HG03039 (cell line): ENCODE data around the gene MAP1LC3C.
"Not testable (repeated sequence)": the region's sequence is repeated elsewhere in the genome, so short reads cannot be mapped to it uniquely, and the experiment has no call there.

Experiments used
- ATAC-seq: cut with Tn5 transposase; IDR thresholded peaks from one replicate; pipeline ENCODE4 v1.9.1; 2021; ENCODE audit warnings: mild to moderate bottlenecking, moderate library complexity; ENCODE audit not compliant: unreplicated experiment

MAP1LC3C gene

GRCh38 chr1:241994171-241994570, 4.7 kb downstream of the MAP1LC3C start:
- ATAC-seq: no peak

GRCh38 chr1:241992734-241993133, 6.2 kb downstream of the MAP1LC3C start:
- ATAC-seq: no peak

GRCh38 chr1:241990040-241990439, 8.9 kb downstream of the MAP1LC3C start:
- no peak for ATAC-seq

- ATAC-seq: not testable (repeated sequence)
Measured at GRCh38 chr1:241988389-241988930, 10.4 kb downstream of the MAP1LC3C start.

- no peak for ATAC-seq
Measured at GRCh38 chr1:241985787-241986186, 13.1 kb downstream of the MAP1LC3C start.

DNA sequence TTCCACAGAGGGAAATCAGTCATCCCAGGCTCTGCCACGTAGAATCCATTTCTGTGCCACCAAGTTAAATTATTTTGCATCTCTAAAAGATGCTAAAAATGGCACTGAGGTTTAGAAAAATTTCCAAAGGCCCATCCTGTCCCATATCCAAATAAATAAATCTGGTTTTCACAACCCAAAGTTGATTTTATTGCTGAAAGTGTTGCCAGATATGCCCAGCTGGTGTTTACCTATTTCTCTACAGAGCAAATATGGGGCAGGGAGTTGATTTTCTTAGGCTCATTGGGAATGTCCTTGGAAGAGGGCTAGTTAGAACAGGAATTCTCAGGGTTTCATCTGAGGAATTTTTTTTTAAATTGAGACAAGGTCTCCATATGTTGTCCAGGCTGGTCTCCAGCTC, 19.0 kb downstream of the MAP1LC3C start:
- ATAC-seq: no peak

DNA sequence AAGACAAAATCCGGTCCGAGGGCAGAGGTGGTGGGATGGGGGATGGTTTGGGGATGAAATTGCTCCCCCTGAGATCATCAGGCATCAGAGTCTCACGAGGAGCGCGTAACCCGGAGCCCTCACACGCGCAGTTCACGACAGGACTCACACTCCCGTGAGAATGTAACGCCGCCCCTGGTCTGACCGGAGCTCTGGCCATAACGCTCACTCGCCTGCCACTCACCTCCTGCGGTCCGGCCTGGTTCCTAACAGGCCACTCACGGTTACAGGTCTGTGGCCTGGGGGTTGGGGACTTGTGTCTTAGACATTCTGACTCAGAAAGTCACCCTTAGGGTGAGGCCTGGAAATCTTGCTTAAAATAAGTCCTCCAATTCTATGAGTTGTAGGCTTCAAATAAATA, 19.8 kb downstream of the MAP1LC3C start:
- ATAC-seq: no peak

- no peak for ATAC-seq
Measured at GRCh38 chr1:241976229-241976628, 22.7 kb downstream of the MAP1LC3C start.

GRCh38 chr1:241972703-241973369, 26.1 kb downstream of the MAP1LC3C start:
- no peak for ATAC-seq

- ATAC-seq: no peak
Measured at GRCh38 chr1:241968611-241969010, 30.3 kb downstream of the MAP1LC3C start.

GRCh38 chr1:241964550-241965282, 34.2 kb downstream of the MAP1LC3C start:
- no peak for ATAC-seq

- ATAC-seq: no peak
Measured at GRCh38 chr1:241963722-241964121, 35.2 kb downstream of the MAP1LC3C start.

GRCh38 chr1:241962153-241962552, 36.7 kb downstream of the MAP1LC3C start:
- ATAC-seq: no peak

DNA sequence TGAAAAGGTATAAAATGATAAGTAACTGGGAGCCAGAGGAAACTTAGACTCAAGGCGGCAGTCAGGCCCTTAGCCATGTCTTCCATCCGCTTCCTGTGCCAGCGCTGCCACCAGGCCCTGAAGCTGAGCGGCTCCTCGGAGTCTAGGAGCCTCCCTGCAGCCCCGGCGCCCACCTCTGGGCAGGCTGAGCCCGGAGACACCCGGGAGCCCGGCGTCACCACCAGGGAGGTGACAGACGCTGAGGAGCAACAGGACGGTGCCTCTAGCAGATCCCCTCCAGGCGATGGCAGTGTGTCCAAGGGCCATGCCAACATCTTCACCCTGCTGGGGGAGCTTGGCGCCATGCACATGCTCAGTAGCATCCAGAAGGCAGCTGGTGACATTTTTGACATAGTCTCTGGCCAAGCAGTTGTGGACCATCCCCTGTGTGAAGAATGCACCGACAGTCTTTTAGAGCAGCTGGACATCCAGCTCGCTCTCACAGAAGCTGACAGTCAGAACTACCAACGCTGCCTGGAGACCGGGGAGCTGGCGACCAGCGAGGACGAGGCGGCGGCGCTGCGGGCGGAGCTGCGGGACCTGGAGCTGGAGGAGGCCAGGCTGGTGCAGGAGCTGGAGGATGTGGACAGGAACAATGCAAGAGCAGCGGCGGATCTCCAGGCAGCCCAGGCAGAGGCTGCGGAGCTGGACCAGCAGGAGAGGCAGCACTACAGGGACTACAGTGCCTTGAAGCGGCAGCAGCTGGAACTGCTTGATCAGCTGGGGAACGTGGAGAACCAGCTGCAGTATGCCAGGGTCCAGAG, 41.0 kb downstream of the MAP1LC3C start, which contains the start of gene BECN2:
Gene BECN2 (plus strand): TSS at position 76 of the 803 bp plus-strand sequence. CDS start 0 bp downstream, at position 76.
- ATAC-seq: no peak

DNA sequence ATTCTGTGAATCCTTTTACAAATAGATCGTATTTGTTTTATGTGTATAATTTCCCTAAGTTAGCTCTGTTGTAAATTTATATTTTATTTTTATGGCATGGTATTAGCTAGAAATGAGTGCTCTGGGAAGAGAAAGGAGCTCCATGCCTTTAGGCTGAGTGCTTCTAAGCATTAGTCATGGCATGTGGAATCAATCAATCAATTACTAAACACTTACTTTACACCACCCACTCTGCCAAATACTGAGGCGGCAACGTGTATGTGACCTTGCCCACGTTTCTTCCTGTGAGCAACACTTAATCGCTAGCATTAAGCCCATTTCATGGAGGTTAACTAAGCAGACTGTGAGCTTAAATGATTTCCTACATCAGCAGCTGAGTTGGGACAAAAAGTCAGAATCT, 48.5 kb downstream of the MAP1LC3C start:
- no peak for ATAC-seq

DNA sequence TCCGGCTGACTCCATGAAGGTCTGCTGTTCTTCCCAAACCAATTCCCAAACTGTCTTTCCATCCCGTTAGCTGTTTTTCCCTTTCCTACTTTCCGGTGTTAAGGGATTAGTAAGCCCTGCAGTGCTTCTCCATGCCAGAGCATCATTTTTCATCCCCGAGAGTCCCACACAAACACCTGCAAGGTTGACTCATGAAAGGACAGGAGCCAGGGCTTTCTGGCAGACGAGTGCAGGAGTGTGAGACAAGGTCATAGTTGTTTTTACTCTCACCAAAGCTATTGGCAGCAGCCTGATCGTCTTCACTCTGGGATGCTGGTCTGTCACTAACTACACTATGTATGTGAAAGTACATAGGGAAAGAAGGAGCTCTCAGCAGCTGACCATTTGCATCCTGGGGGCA, 51.5 kb downstream of the MAP1LC3C start:
- no peak for ATAC-seq
